HL-60 (cell line): Measurements from ENCODE around the gene SLC22A23.

ENCODE experiments used
- DNase-seq, 2 experiments: peaks; one replicate each; pipeline ENCODE4 v3.0.0-alpha.2; 2010 to 2020; ENCODE audit warnings: low read depth in 1 of 2, low spot score in 1 of 2
- H3K27ac ChIP-seq: fragments of 250-450 bp; sonication (Bioruptor Pico); replicated peaks from 2 replicates; pipeline ENCODE4 v1.5.1; 2020; ENCODE audit warnings: mild to moderate bottlenecking, moderate library complexity
- H3K27me3 ChIP-seq: fragments of 250-450 bp; sonication (Bioruptor Pico); 2 replicates; pipeline ENCODE4 v1.5.1; 2021; ENCODE audit warnings: mild to moderate bottlenecking, moderate library complexity; ENCODE audit not compliant: insufficient read depth, poor library complexity, severe bottlenecking
- H3K4me3 ChIP-seq: replicated peaks from 2 replicates; pipeline ENCODE4 v1.5.1; 2011; ENCODE audit warnings: mild to moderate bottlenecking, control low read depth, low read length; ENCODE audit not compliant: insufficient read depth
- CTCF ChIP-seq: IDR thresholded peaks from one replicate; pipeline ENCODE4 v1.5.1; 2011; ENCODE audit warnings: low read length, control low read depth, inconsistent platforms; ENCODE audit not compliant: insufficient read depth
- GABPA ChIP-seq: IDR thresholded peaks from 2 replicates; pipeline ENCODE4 v1.6.1; 2012; ENCODE audit warnings: low read depth
- POLR2AphosphoS5 ChIP-seq: IDR thresholded peaks from 2 replicates; pipeline ENCODE4 v1.6.1; 2012; ENCODE audit warnings: low read depth
- REST ChIP-seq: IDR thresholded peaks from 2 replicates; pipeline ENCODE4 v1.6.1; 2012; ENCODE audit warnings: low read depth; ENCODE audit not compliant: insufficient replicate concordance
- SPI1 ChIP-seq: IDR thresholded peaks from 2 replicates; pipeline ENCODE4 v1.6.1; 2012; ENCODE audit warnings: low read depth, mild to moderate bottlenecking, borderline replicate concordance

Gene SLC22A23

GRCh38 chr6:3414327-3415081 lies 42.3 kb downstream of the SLC22A23 start:
- Histone ChIP-seq H3K4me3 (no peak overlapping the region), H3K27ac (no peak overlapping the region), H3K27me3 (no peaks in the 10 kb centered on the region)
- DNase-seq = no peak
- TF ChIP-seq SPI1 = no peak
- TF ChIP-seq POLR2AphosphoS5 = no peak
- TF ChIP-seq CTCF = no peak
- no peak for TF ChIP-seq REST
- no peak for TF ChIP-seq GABPA

GRCh38 chr6:3413592-3413991 lies 43.3 kb downstream of the SLC22A23 start:
- TF ChIP-seq POLR2AphosphoS5 (no peak), SPI1 (no peak), CTCF (no peak), REST (no peak), GABPA (no peak)
- no peaks in the 10 kb centered on the region for H3K27me3 ChIP-seq
- no peak overlapping the region for H3K4me3 ChIP-seq
- no peak for DNase-seq
- no peak overlapping the region for H3K27ac ChIP-seq

- no peaks in the 10 kb centered on the region for H3K27me3 ChIP-seq
- no peak for DNase-seq
- H3K27ac ChIP-seq = no peak overlapping the region
- H3K4me3 ChIP-seq = no peak overlapping the region
- TF ChIP-seq GABPA (no peak), SPI1 (no peak), CTCF (no peak), POLR2AphosphoS5 (no peak), REST (no peak)
Measured at GRCh38 chr6:3412779-3413500, 43.9 kb downstream of the SLC22A23 start.
